ENCODE data around the gene ERICH3.
"Not testable (repeated sequence)": the region's sequence is repeated elsewhere in the genome, so short reads cannot be mapped to it uniquely, and the experiment has no call there.

The ERICH3 gene

DNA sequence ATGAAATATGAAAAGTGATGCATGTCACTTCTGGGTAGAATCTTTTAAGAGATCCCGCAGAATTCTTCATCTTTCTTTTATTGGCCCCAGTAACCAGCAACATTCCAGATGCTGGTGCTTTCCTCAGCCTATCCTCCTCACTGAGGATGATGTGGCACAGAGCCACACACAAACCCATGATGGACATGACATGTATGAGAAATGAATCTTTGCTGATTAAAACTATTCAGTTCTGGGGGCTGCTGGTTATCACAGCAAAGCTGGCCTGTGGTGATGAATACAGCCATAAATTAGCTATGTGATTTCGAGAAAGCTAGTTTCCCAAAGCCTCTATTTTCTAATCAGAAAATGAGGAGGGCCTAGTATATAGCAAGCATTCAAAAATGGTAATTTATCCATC lies 8.3 kb upstream of the ERICH3 start:
- TF ChIP-seq, protein P1, sequence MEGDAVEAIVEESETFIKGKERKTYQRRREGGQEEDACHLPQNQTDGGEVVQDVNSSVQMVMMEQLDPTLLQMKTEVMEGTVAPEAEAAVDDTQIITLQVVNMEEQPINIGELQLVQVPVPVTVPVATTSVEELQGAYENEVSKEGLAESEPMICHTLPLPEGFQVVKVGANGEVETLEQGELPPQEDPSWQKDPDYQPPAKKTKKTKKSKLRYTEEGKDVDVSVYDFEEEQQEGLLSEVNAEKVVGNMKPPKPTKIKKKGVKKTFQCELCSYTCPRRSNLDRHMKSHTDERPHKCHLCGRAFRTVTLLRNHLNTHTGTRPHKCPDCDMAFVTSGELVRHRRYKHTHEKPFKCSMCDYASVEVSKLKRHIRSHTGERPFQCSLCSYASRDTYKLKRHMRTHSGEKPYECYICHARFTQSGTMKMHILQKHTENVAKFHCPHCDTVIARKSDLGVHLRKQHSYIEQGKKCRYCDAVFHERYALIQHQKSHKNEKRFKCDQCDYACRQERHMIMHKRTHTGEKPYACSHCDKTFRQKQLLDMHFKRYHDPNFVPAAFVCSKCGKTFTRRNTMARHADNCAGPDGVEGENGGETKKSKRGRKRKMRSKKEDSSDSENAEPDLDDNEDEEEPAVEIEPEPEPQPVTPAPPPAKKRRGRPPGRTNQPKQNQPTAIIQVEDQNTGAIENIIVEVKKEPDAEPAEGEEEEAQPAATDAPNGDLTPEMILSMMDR (IDR thresholded peaks at IDR 0.05; ENCODE audit: insufficient read depth, low read depth, low read length, missing control alignments) = no peak
- DNase-seq (ENCODE audit: low read depth) = no peak
- H3K4me3 ChIP-seq (ENCODE audit: low read depth, low read length) = no peak overlapping the region

DNA sequence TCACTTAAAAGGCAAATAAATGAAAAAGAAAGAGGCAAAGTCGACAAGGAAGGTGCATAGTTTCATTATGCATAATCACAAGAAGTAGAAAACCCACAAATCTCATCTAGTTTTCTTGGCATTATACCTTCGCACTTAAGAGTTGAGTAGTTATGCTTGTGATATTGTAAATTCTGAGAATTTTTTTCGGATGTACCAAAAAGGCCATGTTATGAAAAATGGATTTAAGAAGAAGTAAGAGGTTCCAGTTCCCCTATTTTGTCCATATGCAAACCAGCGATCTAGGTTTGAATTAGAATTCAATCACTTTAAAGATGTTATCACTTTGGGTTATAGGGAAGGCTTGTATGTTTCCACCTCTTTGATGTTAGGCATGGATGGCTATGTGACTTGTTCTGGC lies 7.9 kb upstream of the ERICH3 start:
- TF ChIP-seq, protein P1 (IDR thresholded peaks at IDR 0.05; ENCODE audit: insufficient read depth, low read depth, low read length, missing control alignments) = no peak
- no peak overlapping the region for H3K4me3 ChIP-seq (ENCODE audit: low read depth, low read length)
- peak; percentile 49 for DNase-seq (ENCODE audit: low read depth)

DNA sequence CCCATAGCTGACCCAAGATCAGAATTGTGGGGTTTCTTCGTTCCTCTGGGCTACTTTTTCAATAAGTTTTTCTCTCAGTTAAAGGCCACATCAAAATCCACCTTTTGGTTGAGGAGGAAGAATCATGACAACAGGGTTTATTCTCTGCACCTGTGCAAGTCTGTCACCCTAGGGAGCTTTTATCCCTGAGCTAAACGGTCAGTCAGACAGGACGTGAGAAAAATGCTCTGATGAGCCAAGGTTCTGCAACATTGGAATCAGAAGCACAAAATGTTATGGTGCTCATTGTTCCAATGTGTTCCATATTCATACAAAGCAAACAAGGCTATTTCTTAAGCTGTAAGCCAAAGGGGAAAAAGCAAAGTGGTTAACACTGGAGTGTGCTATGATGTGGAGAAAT lies 7.4 kb upstream of the ERICH3 start:
- no peak overlapping the region for H3K4me3 ChIP-seq (ENCODE audit: low read depth, low read length)
- TF ChIP-seq, protein P1 (IDR thresholded peaks at IDR 0.05; ENCODE audit: insufficient read depth, low read depth, low read length, missing control alignments) = no peak
- no peak for DNase-seq (ENCODE audit: low read depth)

DNA sequence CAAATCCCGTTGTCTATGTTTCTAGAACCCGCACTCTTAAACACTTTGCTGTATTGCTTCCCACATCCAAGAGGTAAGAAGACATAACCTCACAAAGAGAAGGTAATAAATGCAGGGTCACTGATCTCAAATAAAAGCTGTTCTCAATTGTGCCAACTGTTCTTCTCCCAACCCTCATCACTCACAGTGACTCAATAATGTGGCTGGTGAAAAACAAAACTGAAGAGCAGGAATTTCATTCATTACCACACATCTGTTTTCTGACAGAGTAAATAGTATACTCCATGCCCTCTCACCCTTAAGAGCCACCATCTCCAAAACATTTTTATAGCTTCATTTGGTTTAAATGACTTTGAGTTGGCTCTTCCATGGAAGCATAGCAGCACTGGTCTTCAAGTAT lies 6.2 kb upstream of the ERICH3 start:
- no peak overlapping the region for H3K4me3 ChIP-seq (ENCODE audit: low read depth, low read length)
- TF ChIP-seq, protein P1 (IDR thresholded peaks at IDR 0.05; ENCODE audit: insufficient read depth, low read depth, low read length, missing control alignments) = no peak
- DNase-seq (ENCODE audit: low read depth) = no peak

DNA sequence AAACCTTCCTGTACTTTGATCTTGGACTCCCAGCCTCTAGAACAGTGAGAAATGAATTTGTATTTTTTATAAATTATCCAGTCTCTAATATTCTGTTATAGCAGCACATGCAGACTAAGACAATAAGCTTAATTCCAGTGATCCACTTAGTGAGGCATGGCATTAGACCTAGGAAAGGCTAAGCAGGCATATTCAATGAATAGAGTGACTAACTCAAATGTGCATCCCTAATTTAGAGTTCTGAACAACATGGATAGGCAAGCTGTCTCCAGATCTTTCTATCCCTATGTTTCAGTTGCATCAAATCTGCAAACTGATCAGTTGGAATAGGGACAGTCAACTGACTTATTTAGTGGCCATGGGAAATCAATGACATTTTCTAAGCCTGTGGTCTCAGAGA lies 4.3 kb upstream of the ERICH3 start:
- DNase-seq (ENCODE audit: low read depth) = no peak
- TF ChIP-seq, protein P1 (IDR thresholded peaks at IDR 0.05; ENCODE audit: insufficient read depth, low read depth, low read length, missing control alignments) = no peak
- no peak overlapping the region for H3K4me3 ChIP-seq (ENCODE audit: low read depth, low read length)

DNA sequence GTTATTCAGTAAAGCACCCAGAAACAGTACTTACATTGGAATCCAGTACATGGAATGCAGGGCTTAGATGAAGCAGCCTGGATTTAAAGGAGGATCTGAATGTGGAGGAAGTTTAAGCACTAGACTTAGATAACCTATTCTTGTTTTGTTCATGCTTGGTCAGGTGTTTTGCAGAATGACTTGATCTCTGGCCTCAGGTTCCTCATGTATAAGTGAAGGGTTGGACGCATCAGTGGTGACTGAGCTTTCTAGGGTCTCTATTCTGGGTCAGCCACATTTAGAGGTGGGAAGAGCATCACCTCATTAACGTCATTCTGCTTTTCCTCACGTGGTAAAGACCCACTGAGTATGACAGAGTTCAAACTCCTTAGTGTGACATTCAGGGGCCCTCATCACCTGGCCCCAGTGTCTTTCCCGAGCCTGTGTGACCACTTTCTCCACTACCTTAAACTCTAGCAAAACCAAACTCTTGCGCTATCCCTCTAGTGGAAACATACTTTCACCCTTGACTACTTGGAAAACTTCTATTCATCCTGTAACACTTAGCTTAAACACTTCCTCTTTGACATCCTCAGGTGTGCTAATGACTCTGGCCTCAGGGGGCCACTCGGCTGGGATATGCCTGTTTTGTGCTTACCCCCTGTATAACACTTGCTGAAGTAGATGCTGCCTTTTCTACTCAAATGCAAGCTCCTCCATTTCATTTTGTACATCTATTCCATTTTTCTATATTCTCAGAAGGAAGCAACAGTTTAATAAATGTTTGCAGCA lies 871 bp upstream of the ERICH3 start:
- TF ChIP-seq, protein P1 (IDR thresholded peaks at IDR 0.05; ENCODE audit: insufficient read depth, low read depth, low read length, missing control alignments) = no peak
- H3K4me3 ChIP-seq (ENCODE audit: low read depth, low read length) = no peak overlapping the region
- DNase-seq (ENCODE audit: low read depth) = peak; percentile 1

DNA sequence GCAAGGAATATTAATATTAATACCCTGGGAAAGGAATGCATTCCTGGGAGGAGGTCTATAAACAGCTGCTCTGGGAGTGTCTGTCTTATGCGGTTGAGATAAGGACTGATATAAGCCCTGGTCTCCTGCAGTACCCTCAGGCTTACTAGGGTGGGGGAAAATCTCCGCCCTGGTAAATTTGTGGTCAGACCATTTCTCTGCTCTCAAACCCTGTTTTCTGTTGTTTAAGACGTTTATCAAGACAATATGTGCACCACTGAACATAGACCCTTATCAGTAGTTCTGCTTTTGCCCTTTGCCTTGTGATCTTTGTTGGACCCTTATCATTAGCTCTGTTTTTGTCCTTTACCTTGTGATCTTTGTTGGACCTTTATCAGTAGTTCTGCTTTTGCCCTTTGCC lies 2.7 kb downstream of the ERICH3 start:
- not testable (repeated sequence) for H3K4me3 ChIP-seq (ENCODE audit: low read depth, low read length); DNase-seq (ENCODE audit: low read depth)

All from GM12865 (cell line).